G401.6 (cell line): Measurements from ENCODE around the gene SHMT2.

Source experiments
- FAIRE-seq: peaks from 2 replicates; lab custom pipeline; 2012; peaks lifted over from hg19 to GRCh38; lab: Jason Lieb, UNC

Gene SHMT2

GRCh38 chr12:57227315-57228115, 2.0 kb upstream of the SHMT2 start:
- FAIRE-seq, result no peak

- FAIRE-seq, result peak; percentile 94
Measured at GRCh38 chr12:57229046-57229633, 371 bp upstream of the SHMT2 start.

- no peak for FAIRE-seq
Measured at GRCh38 chr12:57230381-57231155, 1.1 kb downstream of the SHMT2 start.

GRCh38 chr12:57231276-57232021, 1.9 kb downstream of the SHMT2 start:
- FAIRE-seq, result no peak

GRCh38 chr12:57232156-57232756, 2.7 kb downstream of the SHMT2 start:
- no peak for FAIRE-seq

GRCh38 chr12:57233357-57234232, 4.1 kb downstream of the SHMT2 start:
- FAIRE-seq, result no peak

GRCh38 chr12:57234233-57234570, 4.7 kb downstream of the SHMT2 start:
- no peak for FAIRE-seq

- FAIRE-seq, result no peak
Measured at GRCh38 chr12:57234571-57235016, 5.1 kb downstream of the SHMT2 start.

- FAIRE-seq, result no peak
Measured at GRCh38 chr12:57235017-57235727, 5.7 kb downstream of the SHMT2 start.

GRCh38 chr12:57235728-57236131, 6.2 kb downstream of the SHMT2 start:
- FAIRE-seq, result no peak

GRCh38 chr12:57236201-57236924, 6.9 kb downstream of the SHMT2 start:
- FAIRE-seq, result no peak

GRCh38 chr12:57236925-57237595, 7.5 kb downstream of the SHMT2 start:
- no peak for FAIRE-seq

- no peak for FAIRE-seq
Measured at GRCh38 chr12:57237596-57237931, 8.1 kb downstream of the SHMT2 start.

- FAIRE-seq, result no peak
Measured at GRCh38 chr12:57237932-57238853, 8.7 kb downstream of the SHMT2 start.

GRCh38 chr12:57238854-57239554, 9.5 kb downstream of the SHMT2 start:
- FAIRE-seq, result no peak

- no peak for FAIRE-seq
Measured at GRCh38 chr12:57239587-57240065, 10.1 kb downstream of the SHMT2 start.
